Measurements from ENCODE around the gene MYCBP2.
"Not testable (repeated sequence)": the region's sequence is repeated elsewhere in the genome, so short reads cannot be mapped to it uniquely, and the experiment has no call there.

Gene MYCBP2, protein sequence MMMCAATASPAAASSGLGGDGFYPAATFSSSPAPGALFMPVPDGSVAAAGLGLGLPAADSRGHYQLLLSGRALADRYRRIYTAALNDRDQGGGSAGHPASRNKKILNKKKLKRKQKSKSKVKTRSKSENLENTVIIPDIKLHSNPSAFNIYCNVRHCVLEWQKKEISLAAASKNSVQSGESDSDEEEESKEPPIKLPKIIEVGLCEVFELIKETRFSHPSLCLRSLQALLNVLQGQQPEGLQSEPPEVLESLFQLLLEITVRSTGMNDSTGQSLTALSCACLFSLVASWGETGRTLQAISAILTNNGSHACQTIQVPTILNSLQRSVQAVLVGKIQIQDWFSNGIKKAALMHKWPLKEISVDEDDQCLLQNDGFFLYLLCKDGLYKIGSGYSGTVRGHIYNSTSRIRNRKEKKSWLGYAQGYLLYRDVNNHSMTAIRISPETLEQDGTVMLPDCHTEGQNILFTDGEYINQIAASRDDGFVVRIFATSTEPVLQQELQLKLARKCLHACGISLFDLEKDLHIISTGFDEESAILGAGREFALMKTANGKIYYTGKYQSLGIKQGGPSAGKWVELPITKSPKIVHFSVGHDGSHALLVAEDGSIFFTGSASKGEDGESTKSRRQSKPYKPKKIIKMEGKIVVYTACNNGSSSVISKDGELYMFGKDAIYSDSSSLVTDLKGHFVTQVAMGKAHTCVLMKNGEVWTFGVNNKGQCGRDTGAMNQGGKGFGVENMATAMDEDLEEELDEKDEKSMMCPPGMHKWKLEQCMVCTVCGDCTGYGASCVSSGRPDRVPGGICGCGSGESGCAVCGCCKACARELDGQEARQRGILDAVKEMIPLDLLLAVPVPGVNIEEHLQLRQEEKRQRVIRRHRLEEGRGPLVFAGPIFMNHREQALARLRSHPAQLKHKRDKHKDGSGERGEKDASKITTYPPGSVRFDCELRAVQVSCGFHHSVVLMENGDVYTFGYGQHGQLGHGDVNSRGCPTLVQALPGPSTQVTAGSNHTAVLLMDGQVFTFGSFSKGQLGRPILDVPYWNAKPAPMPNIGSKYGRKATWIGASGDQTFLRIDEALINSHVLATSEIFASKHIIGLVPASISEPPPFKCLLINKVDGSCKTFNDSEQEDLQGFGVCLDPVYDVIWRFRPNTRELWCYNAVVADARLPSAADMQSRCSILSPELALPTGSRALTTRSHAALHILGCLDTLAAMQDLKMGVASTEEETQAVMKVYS (N-terminal part only)

DNA sequence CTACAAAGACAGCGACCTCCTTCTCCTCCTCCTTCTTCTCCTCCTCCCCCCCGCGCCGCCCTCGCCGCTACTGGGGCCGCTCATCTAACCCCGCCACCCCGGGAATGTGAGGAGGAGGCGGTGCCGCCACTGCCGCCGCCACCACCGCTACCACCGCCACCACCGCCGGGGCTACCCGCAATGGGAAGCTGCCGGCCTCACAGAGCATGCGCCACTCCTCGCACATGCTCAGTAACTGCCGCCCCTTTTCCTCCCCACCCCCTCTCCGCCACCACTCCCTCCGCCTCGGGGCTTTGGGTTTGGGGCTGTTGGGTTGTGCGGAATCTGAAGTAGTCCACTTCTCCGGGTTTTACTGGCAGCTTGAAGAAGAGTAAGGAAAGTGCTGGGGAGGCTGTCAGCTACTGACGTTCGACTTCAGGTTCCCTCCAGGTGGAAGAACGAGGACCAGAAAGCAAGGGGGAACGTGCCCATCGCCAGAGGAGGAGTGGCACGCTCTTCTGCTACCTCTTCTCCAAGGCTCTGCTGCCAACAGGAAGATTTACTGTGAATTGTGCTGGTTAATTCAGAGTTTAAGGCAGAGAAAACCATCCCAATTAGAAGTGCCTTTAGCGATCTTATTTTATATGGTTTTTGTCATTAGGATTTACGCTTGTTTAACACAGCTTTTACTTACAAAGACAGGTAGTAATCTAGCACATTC, at the start of gene MYCBP2:
MYCBP2 (minus strand) TSS at position 190 of the 700 bp plus-strand sequence. CDS start 319 bp downstream, outside the sequence.
- peak; percentile 94 for DNase-seq (ENCODE audit: low spot score)

GRCh38 chr13:77375560-77376108, 48.7 kb upstream of the MYCBP2 start:
- DNase-seq (ENCODE audit: low spot score) = no peak

DNA sequence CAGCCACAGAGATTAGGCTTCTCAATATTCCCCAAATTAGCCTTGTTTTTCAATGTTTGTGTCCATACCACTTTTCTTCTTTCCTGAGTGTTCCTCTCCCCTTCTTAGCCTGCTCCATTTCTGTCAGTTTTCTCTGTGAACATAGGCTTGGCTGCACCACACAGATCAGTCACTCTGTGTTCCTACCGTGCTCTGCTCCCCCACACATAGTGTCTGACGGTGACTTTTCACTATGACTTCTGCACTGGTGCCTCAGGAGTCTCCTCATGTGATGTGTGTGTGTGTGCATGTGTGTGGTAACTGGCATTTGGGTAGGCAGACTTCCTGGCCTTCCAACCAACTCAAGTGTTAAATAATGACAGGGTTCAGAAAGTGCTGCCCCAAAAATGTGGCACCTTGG, 47.9 kb upstream of the MYCBP2 start:
- no peak for DNase-seq (ENCODE audit: low spot score)

GRCh38 chr13:77374339-77374738, 47.4 kb upstream of the MYCBP2 start:
- DNase-seq (ENCODE audit: low spot score) = no peak

DNA sequence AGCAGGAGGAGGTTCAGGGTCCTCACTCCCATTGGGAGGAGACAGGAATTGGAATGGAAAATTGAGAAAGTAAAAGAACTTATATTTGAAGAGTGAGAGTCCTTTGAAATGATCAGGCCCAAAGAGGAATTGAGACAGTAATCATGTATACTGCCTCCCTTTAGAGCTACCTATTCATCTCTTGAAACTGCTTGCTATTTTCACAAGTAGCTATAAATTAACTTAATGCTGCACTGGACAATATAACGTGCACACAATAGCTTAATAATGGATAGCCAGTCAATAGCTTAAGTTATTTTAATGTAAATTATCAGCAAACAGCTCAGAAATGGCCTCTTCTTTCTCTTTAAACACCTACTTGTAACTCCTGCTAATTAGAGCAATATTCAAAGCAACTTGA, 46.6 kb upstream of the MYCBP2 start:
- no peak for DNase-seq (ENCODE audit: low spot score)

DNA sequence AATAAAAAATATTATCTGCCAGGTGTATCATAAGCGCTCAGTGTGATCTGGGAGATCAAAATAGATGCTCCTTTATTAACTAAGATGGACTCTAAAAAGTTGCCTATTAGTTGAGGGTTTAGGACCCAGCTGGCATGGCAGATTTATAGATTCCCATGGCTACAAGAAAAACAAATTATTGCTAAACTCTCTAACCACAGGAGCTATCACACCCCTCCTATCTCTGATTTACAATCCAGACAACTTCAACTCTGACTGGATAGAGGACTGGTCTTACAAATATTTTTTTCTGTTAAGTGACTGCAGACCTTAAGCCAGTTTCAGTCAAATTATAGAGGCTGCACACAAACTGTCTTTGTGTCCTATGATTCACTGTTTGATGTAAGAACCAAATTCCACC, 45.4 kb upstream of the MYCBP2 start:
- DNase-seq (ENCODE audit: low spot score) = no peak

DNA sequence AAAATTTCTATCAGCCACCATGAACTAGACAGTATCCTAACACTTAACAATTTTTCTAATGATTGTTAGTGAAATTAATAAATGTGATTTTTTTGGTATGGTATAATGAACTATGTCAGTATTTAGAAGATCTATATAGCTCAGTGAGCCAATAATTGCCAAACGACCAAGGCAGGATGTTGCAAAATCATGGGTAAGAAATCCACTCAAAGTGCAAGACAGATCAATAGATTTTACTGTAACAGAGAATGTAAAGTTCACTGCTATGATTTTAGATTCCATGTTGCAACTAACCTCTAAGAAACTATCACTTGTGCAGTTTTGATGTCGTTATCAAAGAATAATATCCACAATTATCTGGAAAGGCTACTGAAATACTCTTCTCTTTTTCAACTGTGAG, 44.0 kb upstream of the MYCBP2 start:
- no peak for DNase-seq (ENCODE audit: low spot score)

DNA sequence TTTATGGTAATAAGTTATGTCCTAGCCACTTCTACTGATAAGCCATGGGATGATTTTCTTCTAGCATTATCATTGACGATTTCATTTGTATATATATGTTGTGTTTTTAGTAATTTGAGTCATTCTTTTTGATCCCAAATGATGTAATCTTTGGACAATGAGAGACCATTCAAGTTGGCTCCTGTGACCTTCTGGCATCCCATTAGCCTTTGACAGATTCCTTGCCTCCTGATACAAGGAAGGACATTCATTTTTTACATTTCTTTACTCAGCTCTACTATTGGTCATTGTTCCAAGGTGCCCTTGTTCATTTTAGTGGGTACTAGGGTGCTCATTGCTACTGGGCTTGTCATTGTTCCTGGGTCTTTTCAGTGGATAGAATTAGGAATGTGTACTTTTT, 35.3 kb upstream of the MYCBP2 start:
- DNase-seq (ENCODE audit: low spot score) = no peak

DNA sequence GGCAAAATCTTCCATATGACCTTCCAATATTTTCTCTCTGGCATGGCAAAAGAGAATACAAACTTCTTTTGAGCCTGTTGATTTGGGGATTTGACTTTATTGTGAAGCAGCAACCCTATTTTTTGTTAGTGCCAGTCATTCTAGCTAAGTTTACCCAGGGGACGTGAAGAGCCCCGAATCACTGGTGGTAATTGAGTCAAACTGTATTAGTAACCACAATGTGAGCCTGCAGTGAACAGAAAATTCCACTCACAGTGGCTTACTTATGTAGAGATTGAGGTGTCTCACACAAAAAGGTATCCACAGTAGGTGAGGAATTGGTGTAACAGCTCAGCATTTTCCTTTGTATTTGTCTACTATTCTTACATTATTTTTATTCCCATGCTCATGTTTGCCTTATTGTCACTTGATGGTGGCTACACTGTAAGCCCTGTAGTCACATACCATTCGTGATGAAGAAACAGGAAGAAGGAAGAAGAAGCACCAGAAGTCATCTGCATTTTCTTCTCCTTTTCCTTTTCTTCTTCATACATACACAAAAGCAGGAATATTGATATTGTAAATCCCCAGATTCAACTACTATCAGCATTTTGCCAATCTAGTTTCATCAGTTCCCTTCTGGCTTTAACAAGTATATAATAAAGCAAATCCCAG, 33.3 kb upstream of the MYCBP2 start:
- DNase-seq (ENCODE audit: low spot score) = no peak

GRCh38 chr13:77359171-77359570, 32.3 kb upstream of the MYCBP2 start:
- DNase-seq (ENCODE audit: low spot score) = no peak

DNA sequence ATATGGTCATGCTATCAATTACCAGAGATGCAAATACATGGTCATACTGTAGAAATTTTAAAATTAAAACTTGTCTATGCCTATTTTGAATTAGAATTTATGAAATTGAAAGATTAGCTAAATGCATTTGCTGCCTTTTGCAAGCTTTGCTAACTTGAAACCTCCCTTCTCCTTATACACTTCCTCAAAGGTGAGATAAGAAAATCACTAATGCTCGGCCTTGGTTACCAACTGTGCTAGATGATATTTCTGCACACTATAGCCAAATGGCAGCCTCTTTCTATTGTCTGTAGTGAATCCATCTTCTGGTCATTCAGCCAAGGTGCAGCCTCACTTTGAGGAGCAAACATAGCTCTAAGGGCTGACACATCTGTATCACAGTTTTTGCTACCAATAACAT, 31.1 kb upstream of the MYCBP2 start:
- DNase-seq (ENCODE audit: low spot score) = no peak

DNA sequence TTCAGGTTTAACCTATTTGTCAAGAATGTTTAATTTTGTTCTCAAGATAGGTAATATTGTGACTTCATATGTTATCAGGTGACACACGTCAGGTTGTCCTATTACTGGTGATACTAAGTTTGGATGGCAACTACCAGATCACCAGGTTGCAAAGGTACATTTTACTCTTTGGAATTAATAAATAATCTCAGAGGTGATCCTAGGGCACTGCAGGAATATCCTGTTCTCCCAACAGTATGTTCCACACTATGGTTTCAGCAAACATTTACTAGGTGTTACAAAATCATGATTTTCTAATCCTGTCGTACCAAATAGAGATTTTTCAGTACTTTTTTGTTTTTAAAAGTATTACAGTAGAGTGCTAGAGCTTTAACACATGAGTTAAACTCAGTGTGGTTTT, 29.3 kb upstream of the MYCBP2 start:
- DNase-seq (ENCODE audit: low spot score) = no peak

DNA sequence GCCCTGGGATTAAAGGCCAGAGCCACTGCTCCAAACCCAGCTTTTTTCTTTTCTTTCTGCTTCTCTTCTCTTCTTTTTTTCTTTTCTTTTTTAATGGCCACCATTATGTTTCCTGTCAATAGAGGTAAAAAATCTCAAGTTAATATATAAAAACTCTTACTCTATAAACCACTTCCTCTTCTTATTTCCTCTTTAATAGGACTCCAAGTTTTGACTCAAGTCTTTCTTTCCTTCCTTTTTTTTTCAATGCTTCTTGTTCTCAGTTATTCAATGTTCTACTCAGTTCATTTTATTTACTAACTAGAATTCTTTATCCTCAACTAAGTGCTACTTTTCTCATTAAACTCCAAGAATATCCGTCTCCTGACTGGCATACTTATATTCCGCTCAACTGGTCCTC, 27.1 kb upstream of the MYCBP2 start:
- DNase-seq (ENCODE audit: low spot score) = no peak

- DNase-seq (ENCODE audit: low spot score) = no peak
Measured at GRCh38 chr13:77351315-77351714, 24.4 kb upstream of the MYCBP2 start.

DNA sequence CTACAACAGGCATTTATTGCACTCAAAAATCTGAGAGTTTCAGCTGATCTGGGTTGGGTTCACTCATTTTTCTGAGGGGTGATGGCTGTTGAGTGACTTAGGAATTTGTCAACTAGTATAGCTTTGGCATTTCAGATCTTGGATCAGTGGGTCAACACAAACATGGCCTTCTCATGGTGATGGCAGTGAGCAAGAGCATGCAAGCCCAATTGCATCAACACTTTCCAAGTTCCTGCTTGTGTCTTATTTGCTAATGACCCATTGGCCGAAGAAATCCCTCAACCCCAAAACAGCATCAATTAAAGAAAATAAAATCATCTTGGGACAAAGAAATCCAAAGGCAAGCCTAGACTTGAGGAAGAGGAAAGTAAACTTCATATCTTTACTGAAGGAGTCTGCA, 23.9 kb upstream of the MYCBP2 start:
- DNase-seq (ENCODE audit: low spot score) = no peak

GRCh38 chr13:77349365-77349764, 22.5 kb upstream of the MYCBP2 start:
- no peak for DNase-seq (ENCODE audit: low spot score)

DNA sequence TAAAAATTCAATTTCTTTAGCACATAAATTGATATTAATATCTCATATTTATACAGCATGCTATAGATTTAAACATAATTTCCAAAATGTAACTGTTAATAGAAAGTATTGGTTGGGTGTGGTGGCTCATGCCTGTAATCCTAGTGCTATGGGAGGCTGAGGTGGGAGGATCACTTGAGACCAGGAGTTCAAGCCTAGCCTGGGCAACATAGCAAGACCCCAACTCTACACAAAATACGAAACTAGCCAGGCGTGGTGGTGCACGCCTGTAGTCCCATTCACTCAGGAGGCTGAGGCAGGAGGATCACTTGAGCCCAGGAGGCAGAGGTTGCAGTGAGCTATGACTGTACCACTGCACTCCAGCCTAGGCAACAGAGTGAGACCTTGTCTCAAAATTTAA, 20.5 kb upstream of the MYCBP2 start:
- DNase-seq (ENCODE audit: low spot score) = not testable (repeated sequence)

DNA sequence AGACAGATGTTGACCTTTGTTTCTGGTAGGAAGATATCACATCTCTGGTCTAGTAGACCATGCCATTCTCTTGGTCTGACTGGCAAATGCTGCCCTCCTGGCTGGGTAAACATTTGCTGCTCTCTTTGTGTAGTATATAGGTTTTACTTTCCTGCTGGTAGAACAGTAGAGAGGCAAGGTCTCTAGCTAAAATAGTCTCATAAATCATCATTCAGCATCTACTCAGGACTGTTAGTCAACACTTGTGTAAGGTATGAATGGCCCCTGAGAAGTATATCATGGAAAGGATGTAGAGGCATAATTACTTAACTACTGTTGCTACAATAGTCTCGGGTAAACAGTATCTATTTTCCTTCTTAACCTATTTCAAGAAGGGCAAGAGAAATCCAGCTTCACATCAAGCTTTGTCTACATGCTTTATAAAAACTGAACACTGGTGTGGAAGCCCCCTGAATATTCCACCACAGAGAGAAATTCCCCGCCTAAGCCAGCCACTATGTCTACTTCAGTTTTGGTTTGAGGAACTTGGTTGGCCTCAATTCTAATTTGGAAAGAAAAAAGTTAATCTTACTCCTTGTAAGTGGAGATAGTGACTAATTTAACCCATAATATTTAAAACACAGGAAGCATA, 18.4 kb upstream of the MYCBP2 start:
- DNase-seq (ENCODE audit: low spot score) = no peak

DNA sequence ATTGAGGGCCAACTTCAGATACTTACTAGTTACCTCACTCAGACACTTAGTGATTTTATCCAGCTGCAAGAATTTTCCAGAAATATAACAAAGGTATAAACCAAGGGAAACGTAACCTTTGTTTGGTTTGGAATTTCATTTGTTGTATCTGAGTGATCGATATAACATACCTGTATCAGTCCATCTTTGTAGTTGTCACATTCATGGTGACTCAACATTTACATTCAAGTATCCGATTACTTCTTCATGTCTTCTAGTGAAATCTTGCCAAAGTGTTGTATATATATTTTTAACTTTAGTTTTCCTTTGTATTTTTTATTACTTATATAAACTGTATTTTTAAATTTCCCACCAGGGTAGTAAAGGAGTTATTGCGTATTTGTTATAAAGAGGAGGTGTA, 16.9 kb upstream of the MYCBP2 start:
- no peak for DNase-seq (ENCODE audit: low spot score)

GRCh38 chr13:77339408-77339807, 12.5 kb upstream of the MYCBP2 start:
- no peak for DNase-seq (ENCODE audit: low spot score)

Measured in HuH-7 (cell line).